Measurements from ENCODE around the gene MALL. TPM values are rescaled to one million over a fixed set of nuclear protein-coding genes. Genes with fewer than 3 reads are reported as not detected.
"Not testable (repeated sequence)": the region's sequence is repeated elsewhere in the genome, so short reads cannot be mapped to it uniquely, and the experiment has no call there.

The MALL gene
- polyA plus RNA-seq, 1 experiment = 0.63 TPM

DNA sequence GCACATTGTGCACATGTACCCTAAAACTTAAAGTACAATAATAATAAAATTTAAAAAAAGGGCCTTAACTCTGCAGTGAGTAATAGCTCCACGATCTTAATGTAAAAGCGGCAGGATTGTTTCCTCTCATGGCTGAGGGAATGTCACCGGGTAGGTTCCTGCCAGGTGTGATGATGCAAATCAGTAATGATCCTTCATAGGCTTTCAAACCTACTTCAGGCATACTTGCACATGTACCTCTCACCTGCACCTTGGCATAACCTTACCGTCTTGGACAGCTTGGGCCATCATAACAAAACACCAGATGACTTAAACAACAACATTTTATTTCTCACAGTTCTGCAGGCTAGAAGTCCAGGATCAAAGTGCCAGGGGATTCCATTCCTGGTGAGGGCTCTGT lies 39.7 kb downstream of the MALL start:
- POLR2A ChIA-PET; CTCF ChIA-PET; H3K9me3 ChIP-seq (ENCODE audit: control insufficient read depth, insufficient read depth, low read length); H3K27me3 ChIP-seq (ENCODE audit: control insufficient read depth, insufficient read depth, low read length); H3K27ac ChIP-seq (ENCODE audit: low read depth, low read length); H3K4me3 ChIP-seq (ENCODE audit: low read depth, low read length); DNase-seq (ENCODE audit: low read depth, low spot score): not testable (repeated sequence)

DNA sequence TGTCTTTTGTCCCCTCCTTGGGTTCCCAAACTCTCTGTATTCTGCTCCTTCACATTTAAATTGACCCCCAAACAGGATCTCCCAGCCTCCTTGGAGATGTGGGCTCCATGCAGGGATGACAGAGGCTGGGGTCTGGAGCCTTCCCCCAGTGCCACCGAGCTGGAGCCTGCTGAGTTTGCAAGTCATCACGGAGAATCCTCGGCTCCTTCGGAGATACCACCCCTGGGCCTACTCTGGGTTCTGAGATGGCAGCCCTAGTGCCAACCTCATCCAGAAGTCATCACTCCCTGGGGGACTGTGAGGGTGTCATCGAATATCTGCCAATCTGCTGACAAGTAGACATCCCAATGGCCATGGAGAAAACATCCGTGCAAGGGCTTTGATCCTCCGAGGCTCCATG lies 45.8 kb downstream of the MALL start:
- H3K9me3 ChIP-seq (ENCODE audit: control insufficient read depth, insufficient read depth, low read length); POLR2A ChIA-PET; H3K27me3 ChIP-seq (ENCODE audit: control insufficient read depth, insufficient read depth, low read length); DNase-seq (ENCODE audit: low read depth, low spot score); H3K4me3 ChIP-seq (ENCODE audit: low read depth, low read length); CTCF ChIA-PET; H3K27ac ChIP-seq (ENCODE audit: low read depth, low read length): not testable (repeated sequence)

DNA sequence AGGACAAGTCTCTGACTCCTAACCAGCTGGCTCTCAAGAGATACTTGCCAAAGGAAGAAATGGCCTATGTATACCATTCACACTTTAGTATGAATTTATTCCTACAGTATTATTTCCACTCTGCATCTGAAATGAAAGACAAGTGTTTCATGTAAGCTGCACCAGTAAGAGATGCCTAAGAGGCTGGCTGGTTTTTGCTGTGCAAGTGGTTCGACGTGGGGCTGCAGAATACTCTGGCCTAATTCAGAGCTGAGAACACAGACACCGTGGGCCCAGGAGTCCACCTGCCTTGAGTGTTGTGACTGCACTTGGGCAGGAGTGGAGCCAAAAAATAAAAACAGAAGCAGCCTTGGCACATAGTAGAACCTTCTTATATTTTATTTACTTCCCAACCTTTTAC lies 47.5 kb downstream of the MALL start:
- H3K9me3 ChIP-seq (ENCODE audit: control insufficient read depth, insufficient read depth, low read length); POLR2A ChIA-PET; H3K27ac ChIP-seq (ENCODE audit: low read depth, low read length); H3K4me3 ChIP-seq (ENCODE audit: low read depth, low read length); CTCF ChIA-PET; DNase-seq (ENCODE audit: low read depth, low spot score); H3K27me3 ChIP-seq (ENCODE audit: control insufficient read depth, insufficient read depth, low read length): not testable (repeated sequence)

DNA sequence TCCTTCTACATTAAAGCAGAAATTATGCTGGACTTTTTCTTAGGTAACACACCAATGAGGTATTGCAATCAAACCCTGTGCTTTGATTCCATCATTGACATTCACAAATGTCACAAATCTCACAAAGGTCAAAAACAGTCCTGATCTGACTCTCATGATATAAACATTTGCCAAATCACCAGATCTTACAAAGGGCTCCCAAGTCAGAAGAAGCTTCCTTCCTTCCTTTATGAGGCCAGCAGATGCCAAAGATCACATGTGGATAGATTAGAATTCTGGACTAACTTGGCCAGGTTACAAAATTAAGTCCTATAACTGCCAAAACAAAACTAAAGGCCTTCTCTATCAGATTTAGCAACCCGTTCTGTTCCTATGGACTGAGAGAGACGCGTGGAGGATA lies 53.3 kb downstream of the MALL start:
- H3K27ac ChIP-seq (ENCODE audit: low read depth, low read length); H3K27me3 ChIP-seq (ENCODE audit: control insufficient read depth, insufficient read depth, low read length); H3K4me3 ChIP-seq (ENCODE audit: low read depth, low read length); CTCF ChIA-PET; H3K9me3 ChIP-seq (ENCODE audit: control insufficient read depth, insufficient read depth, low read length); POLR2A ChIA-PET; DNase-seq (ENCODE audit: low read depth, low spot score): not testable (repeated sequence)

DNA sequence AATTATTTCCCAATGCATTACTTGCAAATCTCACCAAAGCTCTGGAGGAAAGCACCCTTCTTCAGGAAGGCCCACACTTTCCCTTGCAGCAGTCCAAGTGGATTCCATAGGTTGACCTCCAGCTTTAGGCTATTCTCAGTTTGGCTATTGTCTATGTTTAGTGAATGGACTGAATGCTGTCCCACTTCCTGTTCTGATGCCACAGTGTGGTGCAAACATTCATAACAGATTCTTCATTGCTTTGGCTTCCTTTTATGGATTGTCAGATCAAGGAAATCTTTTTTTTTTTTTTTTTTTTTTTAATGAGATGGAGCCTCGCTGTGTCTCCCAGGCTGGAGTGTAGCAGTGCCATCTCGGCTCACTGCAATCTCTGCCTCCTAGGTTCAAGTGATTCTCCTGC lies 55.1 kb downstream of the MALL start:
- CTCF ChIA-PET; H3K9me3 ChIP-seq (ENCODE audit: control insufficient read depth, insufficient read depth, low read length); POLR2A ChIA-PET; H3K27me3 ChIP-seq (ENCODE audit: control insufficient read depth, insufficient read depth, low read length); H3K4me3 ChIP-seq (ENCODE audit: low read depth, low read length); DNase-seq (ENCODE audit: low read depth, low spot score); H3K27ac ChIP-seq (ENCODE audit: low read depth, low read length): not testable (repeated sequence)

DNA sequence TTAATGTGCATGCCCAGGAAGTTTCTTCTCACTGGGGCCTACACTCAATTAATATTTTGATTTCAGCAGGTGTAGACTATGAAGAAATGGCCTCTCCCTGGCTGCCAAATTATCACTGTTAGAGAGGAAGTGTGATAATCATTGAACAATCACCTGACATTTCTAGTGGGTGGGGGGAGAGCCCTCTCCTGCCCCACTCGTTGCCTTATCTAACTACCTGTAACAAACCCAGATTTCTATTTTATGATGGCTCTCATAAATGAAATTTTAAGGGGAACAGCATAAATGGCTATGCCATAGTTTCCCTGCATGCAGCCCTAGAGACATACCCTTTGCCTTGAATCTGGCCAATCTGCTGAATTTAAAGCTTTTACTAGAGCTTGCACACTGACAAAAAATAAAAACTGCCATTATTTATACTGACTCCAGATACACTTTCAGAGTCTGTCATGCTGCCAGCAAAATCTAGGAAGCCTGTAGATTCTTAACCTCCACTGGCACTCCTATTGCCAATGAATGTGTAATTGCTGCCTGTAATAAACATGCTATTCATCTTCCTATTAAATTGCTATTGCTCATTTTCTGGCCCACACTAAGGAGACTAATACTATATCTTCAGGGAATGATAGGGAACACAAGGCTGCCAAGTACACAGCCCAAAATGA lies 55.8 kb downstream of the MALL start:
- H3K27ac ChIP-seq (ENCODE audit: low read depth, low read length); H3K4me3 ChIP-seq (ENCODE audit: low read depth, low read length); H3K9me3 ChIP-seq (ENCODE audit: control insufficient read depth, insufficient read depth, low read length); H3K27me3 ChIP-seq (ENCODE audit: control insufficient read depth, insufficient read depth, low read length); POLR2A ChIA-PET; CTCF ChIA-PET; DNase-seq (ENCODE audit: low read depth, low spot score): not testable (repeated sequence)

DNA sequence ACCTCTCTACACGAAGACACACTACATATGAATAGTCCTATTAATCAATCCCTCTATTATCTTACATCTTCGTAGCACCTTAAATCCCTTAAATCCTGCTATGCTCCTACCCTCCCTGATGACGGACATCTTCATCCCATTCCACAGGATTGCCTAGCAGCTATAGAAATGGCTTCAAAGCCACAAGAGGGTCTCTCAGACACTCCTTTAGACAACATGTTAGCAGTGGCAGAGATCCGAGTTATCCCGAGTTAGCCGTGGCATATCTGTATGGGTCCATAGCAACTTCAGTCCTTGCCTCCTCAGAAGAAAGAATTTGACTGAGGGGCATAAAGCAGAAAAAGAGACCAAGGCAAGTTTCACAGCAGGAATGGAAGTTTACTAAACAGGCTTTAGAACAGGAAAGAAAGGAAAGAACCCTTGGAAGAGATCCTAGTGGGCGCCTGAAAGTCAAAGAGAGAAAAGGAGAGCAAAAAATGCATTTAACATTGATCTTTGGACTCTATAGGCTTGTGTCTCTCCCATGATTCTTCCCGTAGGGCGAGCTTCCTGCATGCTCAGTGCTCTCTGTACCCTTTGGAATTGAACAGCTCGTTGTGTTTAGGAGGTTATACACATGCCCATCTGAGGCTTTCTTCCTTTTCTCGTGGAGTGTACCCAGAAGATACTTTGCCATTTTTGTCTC lies 56.5 kb downstream of the MALL start:
- H3K9me3 ChIP-seq (ENCODE audit: control insufficient read depth, insufficient read depth, low read length); CTCF ChIA-PET; DNase-seq (ENCODE audit: low read depth, low spot score); H3K27ac ChIP-seq (ENCODE audit: low read depth, low read length); H3K27me3 ChIP-seq (ENCODE audit: control insufficient read depth, insufficient read depth, low read length); POLR2A ChIA-PET; H3K4me3 ChIP-seq (ENCODE audit: low read depth, low read length): not testable (repeated sequence)

DNA sequence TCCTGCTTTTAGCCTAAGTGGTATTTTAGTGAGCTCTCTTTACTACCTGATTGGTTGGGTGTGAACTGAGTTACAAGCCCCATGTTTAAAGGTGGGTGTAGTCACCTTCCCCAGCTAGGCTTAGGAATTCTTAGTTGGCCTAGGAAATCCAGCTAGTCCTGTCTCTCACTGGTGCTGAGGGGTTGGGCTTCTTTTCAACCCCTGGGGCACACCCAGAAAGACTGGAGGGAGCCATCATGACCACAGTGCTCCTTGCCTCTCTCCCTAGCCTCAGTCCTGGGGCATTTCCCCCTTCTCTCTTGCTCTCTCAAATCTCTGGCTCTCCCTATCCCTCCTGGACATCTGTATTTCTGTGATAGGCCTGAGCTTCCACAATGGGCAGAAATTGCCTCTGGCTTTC lies 57.6 kb downstream of the MALL start:
- H3K4me3 ChIP-seq (ENCODE audit: low read depth, low read length); POLR2A ChIA-PET; H3K9me3 ChIP-seq (ENCODE audit: control insufficient read depth, insufficient read depth, low read length); DNase-seq (ENCODE audit: low read depth, low spot score); CTCF ChIA-PET; H3K27ac ChIP-seq (ENCODE audit: low read depth, low read length); H3K27me3 ChIP-seq (ENCODE audit: control insufficient read depth, insufficient read depth, low read length): not testable (repeated sequence)

DNA sequence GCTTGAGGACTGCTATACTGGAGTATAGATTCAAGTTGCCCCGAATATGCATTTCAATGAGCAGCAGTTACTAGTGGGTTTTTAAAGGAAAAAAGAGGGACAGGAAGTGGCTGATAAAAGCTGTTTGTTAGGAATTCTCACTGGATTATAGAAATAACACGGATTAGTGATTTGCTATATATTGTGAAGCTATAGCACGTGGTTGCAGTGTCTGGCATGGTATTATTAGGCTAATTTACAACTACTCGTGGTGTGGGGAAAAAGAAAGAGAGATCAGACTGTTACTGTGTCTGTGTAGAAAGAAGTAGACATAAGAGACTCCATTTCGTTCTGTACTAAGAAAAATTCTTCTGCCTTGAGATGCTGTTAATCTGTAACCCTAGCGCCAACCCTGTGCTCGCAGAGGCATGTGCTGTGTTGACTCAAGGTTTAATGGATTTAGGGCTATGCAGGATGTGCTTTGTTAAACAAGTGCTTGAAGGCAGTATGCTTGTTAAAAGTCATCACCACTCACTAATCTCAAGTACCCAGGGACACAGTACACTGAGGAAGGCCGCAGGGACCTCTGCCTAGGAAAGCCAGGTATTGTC lies 59.7 kb downstream of the MALL start:
- POLR2A ChIA-PET; H3K4me3 ChIP-seq (ENCODE audit: low read depth, low read length); H3K9me3 ChIP-seq (ENCODE audit: control insufficient read depth, insufficient read depth, low read length); H3K27me3 ChIP-seq (ENCODE audit: control insufficient read depth, insufficient read depth, low read length); H3K27ac ChIP-seq (ENCODE audit: low read depth, low read length); DNase-seq (ENCODE audit: low read depth, low spot score); CTCF ChIA-PET: not testable (repeated sequence)

DNA sequence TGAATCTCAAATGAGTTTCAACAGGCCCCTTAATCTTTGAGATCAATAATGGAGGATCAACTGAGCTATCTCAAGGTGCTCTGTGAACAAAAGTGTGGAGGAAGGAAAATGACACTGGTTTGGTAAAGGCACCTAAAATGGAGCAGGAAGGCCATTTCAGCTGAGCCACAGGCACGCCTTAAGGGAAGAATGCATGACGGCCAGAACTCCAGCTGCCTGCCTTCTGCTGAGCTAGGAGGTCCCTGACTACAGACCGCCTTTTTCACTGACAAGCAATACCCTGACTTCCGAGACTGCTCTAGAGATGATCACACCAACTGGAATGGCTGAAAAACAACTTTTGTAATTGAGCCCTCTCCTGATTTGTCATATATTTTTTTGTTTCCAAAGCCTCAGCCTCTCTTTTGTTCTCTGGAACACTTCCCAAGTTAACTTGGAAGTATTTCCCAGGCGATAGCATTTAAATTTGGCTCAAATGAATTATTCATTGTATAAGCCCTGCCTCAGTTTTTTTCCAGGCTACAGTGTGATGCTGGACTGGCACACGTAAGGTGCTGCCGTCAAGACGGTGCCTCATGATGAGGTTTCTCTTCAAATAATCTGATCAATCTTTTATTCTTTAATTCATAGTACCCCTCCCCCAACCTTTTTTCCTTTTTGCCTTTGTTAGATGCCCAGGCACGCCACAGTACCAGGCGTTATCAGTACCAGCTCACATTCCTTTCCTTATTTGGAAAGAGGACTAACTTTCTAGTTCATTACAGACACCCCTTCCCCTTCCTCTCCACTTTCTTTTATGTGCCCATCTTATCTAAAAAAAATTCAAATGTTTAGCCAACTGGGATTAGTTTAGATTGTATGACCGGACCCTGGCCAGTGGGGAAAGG lies 60.9 kb downstream of the MALL start:
- POLR2A ChIA-PET; H3K27me3 ChIP-seq (ENCODE audit: control insufficient read depth, insufficient read depth, low read length); H3K9me3 ChIP-seq (ENCODE audit: control insufficient read depth, insufficient read depth, low read length); H3K4me3 ChIP-seq (ENCODE audit: low read depth, low read length); H3K27ac ChIP-seq (ENCODE audit: low read depth, low read length); CTCF ChIA-PET: not testable (repeated sequence)
- peak; percentile 0 for DNase-seq (ENCODE audit: low read depth, low spot score)

DNA sequence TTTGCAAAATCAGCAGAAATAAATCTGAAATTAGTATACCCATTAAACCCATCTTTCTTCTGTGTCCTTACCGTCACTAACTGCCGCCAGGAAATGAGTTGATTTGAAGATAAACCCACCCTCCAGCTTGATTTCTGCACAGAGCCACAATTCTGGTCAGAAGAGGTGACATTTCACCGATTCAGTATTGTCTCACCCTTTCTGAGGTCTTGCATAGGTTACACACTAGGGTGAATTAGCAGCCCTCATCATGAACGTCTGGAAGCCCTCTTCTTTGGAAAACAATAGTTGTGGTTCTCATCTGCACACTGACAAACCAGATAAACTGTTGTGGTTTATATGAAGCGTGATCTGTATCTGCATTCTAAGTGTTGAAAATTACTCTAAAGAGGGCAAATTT lies 61.9 kb downstream of the MALL start:
- H3K4me3 ChIP-seq (ENCODE audit: low read depth, low read length); H3K9me3 ChIP-seq (ENCODE audit: control insufficient read depth, insufficient read depth, low read length); POLR2A ChIA-PET; H3K27ac ChIP-seq (ENCODE audit: low read depth, low read length); CTCF ChIA-PET; DNase-seq (ENCODE audit: low read depth, low spot score); H3K27me3 ChIP-seq (ENCODE audit: control insufficient read depth, insufficient read depth, low read length): not testable (repeated sequence)

DNA sequence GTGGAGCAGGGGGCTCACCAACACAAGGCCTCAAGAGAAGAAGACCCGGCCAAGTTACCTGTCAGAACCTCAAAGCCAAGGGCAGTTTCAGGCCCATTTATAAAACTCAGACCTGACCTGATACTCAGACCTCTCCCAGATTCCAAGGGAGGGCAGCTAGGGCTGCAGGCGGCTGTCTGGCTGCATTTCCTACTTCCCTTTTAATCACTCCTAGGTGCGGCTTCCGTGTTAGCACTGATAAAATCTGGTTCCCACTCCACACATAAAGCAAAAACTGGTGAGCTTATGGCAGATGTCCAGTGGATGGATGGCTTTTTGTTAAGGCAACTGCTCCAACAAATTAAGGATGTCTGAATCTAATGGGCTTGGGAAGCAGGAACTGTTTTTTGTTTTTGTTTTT lies 63.5 kb downstream of the MALL start:
- DNase-seq (ENCODE audit: low read depth, low spot score); H3K27ac ChIP-seq (ENCODE audit: low read depth, low read length); CTCF ChIA-PET; POLR2A ChIA-PET; H3K9me3 ChIP-seq (ENCODE audit: control insufficient read depth, insufficient read depth, low read length); H3K27me3 ChIP-seq (ENCODE audit: control insufficient read depth, insufficient read depth, low read length); H3K4me3 ChIP-seq (ENCODE audit: low read depth, low read length): not testable (repeated sequence)

Data from AG04450 (cell line).